Ascending aorta (tissue), 2 donors: ENCODE data around the gene LCLAT1. TPM values are rescaled to one million over a fixed set of nuclear protein-coding genes. Genes with fewer than 3 reads are reported as not detected.
A peak's percentile ranks its signal among the peaks of the same experiment; 100 is the strongest.

ENCODE experiments used
- DNase-seq, 2 donors: peaks; one replicate each; pipeline ENCODE4 v3.0.0-alpha.2; 2019; ENCODE audit warnings: low spot score in 2 of 2
- H3K27ac ChIP-seq, 2 donors: fragments of 200-600 bp; sonication (generic); one replicate each; pipeline ENCODE4 v1.5.1; 2016 to 2017; ENCODE audit warnings: mild to moderate bottlenecking in 1 of 2
- H3K27me3 ChIP-seq: fragments of 200-600 bp; sonication (generic); one replicate; pipeline ENCODE4 v1.5.1; 2017
- H3K36me3 ChIP-seq, 2 donors: fragments of 200-600 bp; sonication (generic); one replicate each; pipeline ENCODE4 v1.5.1; 2016
- H3K4me1 ChIP-seq, 2 donors: fragments of 200-600 bp; sonication (generic); one replicate each; pipeline ENCODE4 v1.5.1; 2016 to 2017; ENCODE audit warnings: mild to moderate bottlenecking in 1 of 2
- H3K4me3 ChIP-seq, 2 donors: fragments of 200-600 bp; sonication (generic); one replicate each; pipeline ENCODE4 v1.5.1; 2016 to 2017; ENCODE audit warnings: mild to moderate bottlenecking in 1 of 2
- H3K9me3 ChIP-seq, 2 donors: fragments of 200-600 bp; sonication (generic); one replicate each; pipeline ENCODE4 v1.5.1; 2016
- CTCF ChIP-seq, 3 experiments: fragments of 200-600 bp in 2 of 3; fragments of 450-650 bp in 1 of 3; sonication (generic) in 2 of 3; IDR thresholded peaks; one replicate each; pipeline ENCODE4 v1.5.1; 2016 to 2019; ENCODE audit warnings: antibody characterized with exemption in 3 of 3, mild to moderate bottlenecking in 1 of 3, moderate library complexity in 1 of 3
- intact Hi-C: fragments of 100-400 bp; cut with DNase I; formaldehyde crosslinking; loops from one replicate; pipeline ENCODE4 v1.15.1; 2023
- total RNA-seq: library from RNA; depleted of rRNA; stranded (reverse); fragments of >200 nt; gene quantifications from one replicate; pipeline ENCODE4 v1.1.0, GENCODE V29; 2016

LCLAT1 gene
- total RNA-seq = 9.8 TPM

- intact Hi-C loops = loop anchor here (1.0 to 5.0 kb wide), 4 partner anchors 39 to 260 kb away; no protein-coding TSS in a partner anchor
- Histone ChIP-seq H3K27me3 (no peaks in the 10 kb centered on the region), H3K9me3 (no peaks in the 10 kb centered on the region), H3K27ac (peak within 1 kb of the TSS; percentile 66 to 70), H3K4me1 (peaks cover 4 to 5% of the 10 kb centered on the region in 2 donors), H3K4me3 (peak within 1 kb of the TSS; percentile 82 to 87), H3K36me3 (no peaks in the 10 kb centered on the region)
- peak in 1 of 3 experiments; percentile 13 for TF ChIP-seq CTCF (IDR thresholded peaks at IDR 0.05)
- DNase-seq = peak; percentile 22 to 88
These were observed at the start of gene LCLAT1 for GRCh38 chr2:30447149-30448045. TSS of gene LCLAT1 (plus strand) at chr2:30447246. CDS start at chr2:30525591, 78,345 bp downstream.

GRCh38 chr2:30398084-30398873 is 48.8 kb upstream of the LCLAT1 start:
- Histone ChIP-seq H3K4me1 (peaks cover 0 to 7% of the 10 kb centered on the region in 2 donors), H3K4me3 (no peak overlapping the region), H3K27me3 (no peaks in the 10 kb centered on the region), H3K27ac (no peak overlapping the region), H3K36me3 (no peaks in the 10 kb centered on the region), H3K9me3 (no peaks in the 10 kb centered on the region)
- intact Hi-C loops = no loop called here
- no peak for DNase-seq
- no peak for TF ChIP-seq CTCF (IDR thresholded peaks at IDR 0.05)

GRCh38 chr2:30400151-30400954 is 46.7 kb upstream of the LCLAT1 start:
- H3K36me3 ChIP-seq = no peaks in the 10 kb centered on the region
- no peak for DNase-seq
- intact Hi-C loops = loop anchor here (5.0 kb wide), 1 partner anchor 307 kb away; no protein-coding TSS in a partner anchor
- no peak overlapping the region for H3K4me3 ChIP-seq
- H3K4me1 ChIP-seq = peaks cover 0 to 12% of the 10 kb centered on the region in 2 donors
- no peaks in the 10 kb centered on the region for H3K27me3 ChIP-seq
- no peak for TF ChIP-seq CTCF (IDR thresholded peaks at IDR 0.05)
- no peaks in the 10 kb centered on the region for H3K9me3 ChIP-seq
- H3K27ac ChIP-seq = peak overlapping the region in 1 of 2 donors; percentile 10

- no peak overlapping the region for H3K4me3 ChIP-seq
- H3K27me3 ChIP-seq = no peaks in the 10 kb centered on the region
- TF ChIP-seq CTCF (IDR thresholded peaks at IDR 0.05) = no peak
- peaks cover 2 to 20% of the 10 kb centered on the region in 2 donors for H3K4me1 ChIP-seq
- no peaks in the 10 kb centered on the region for H3K36me3 ChIP-seq
- no peak overlapping the region for H3K27ac ChIP-seq
- no peaks in the 10 kb centered on the region for H3K9me3 ChIP-seq
- intact Hi-C loops = loop anchor here (5.0 kb wide), 1 partner anchor 305 kb away; no protein-coding TSS in a partner anchor
- DNase-seq = no peak
These were observed 44.4 kb upstream of the LCLAT1 start for GRCh38 chr2:30402441-30403182.
